ENCODE measurements around the gene ABCC8. TPM values are rescaled to one million over a fixed set of nuclear protein-coding genes. Genes with fewer than 3 reads are reported as not detected.

Gene ABCC8
- total and polyA plus RNA-seq, 4 experiments from 2014 or later: not detected

DNA sequence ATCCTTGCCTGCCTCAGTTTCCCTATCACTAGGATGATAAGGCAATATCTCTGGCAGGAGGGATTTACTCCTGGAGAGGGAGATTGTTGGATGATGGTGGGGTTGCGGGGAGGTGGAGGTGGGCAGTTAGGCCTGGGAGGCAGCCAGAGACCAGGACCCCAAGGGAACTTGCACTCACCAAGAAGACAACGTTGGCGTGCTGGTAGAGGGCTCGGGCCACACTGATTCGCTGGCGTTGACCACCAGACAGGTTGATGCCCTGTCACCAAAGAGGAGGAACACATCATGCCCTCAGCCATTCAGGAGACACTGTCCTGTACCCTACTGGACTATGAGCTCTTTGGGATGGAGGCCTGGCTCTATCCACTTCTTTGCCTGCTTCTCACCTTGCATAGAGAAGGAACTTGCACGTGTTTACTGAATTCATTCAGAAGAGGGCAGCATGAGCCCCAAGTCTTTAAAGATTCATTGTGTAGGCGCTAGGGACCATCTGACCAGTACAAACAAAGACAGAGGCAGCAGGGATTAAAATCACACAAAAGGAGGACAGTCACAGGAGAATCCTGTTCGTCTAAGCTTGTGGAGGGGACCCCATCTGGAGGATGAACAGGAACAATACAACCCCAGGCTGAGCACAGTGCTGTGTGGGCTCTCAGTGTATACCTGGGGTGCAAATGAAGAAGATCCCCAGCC is 64.0 kb downstream of the ABCC8 start:
- no peaks in the 10 kb centered on the region for H3K9me3 Mint-ChIP-seq

DNA sequence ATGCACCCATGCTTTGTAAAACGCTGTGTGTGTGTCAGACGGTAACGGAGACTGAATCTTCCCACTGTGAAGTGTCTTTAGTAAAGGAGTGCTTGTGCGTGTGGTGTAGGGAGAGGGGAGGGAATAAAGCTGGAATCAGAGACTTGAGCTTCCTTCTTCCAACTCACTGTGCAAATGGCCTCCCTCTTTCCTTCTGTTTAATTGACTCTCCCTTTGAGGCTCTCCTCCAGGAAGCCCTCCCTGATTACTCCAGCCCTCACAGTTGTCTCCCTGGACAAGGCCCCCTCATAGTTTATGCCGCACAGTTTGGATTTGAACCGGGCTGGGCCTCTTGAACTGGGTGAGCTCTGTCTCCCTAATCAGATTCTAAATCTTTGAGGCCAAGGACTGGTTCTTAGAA is 65.2 kb downstream of the ABCC8 start:
- Mint-ChIP-seq H3K4me1 (peaks cover 0 to 1% (median 0%) of the 10 kb centered on the region in 4 donors), H3K4me3 (no peak overlapping the region), H3K9me3 (no peaks in the 10 kb centered on the region), H3K27ac (no peak overlapping the region), H3K36me3 (no peaks in the 10 kb centered on the region), H3K27me3 (peaks cover 2 to 10% of the 10 kb centered on the region in 2 donors)
- Histone ChIP-seq H3K27me3 (ENCODE audit: insufficient read depth, low read length) (peaks cover 9% of the 10 kb centered on the region), H3K27ac (ENCODE audit: low read depth, low read length) (no peak overlapping the region), H3K36me3 (ENCODE audit: insufficient read depth, low read length) (no peaks in the 10 kb centered on the region), H3K9me3 (ENCODE audit: control insufficient read depth in 1 of 2, low read length in 2 of 2) (no peaks in the 10 kb centered on the region), H3K4me3 (ENCODE audit: low read length in 2 of 2) (no peak overlapping the region), H3K4me1 (ENCODE audit: insufficient read depth, low read length) (no peaks in the 10 kb centered on the region)
- DNase-seq: no peak
- ChIA-PET POLR2A (ENCODE audit: partially characterized antibody) (no interaction called here), CTCF (ENCODE audit: partially characterized antibody) (interaction anchor here (0.7 kb wide), 1 partner anchor 43 kb away, joined by 4 read pairs; no protein-coding TSS in a partner anchor)
- intact Hi-C loops (cut with micrococcal nuclease): no loop called here

More for the DNA sequence above, 64.0 kb downstream of the ABCC8 start:
- no peak overlapping the region for H3K27ac ChIP-seq (ENCODE audit: low read depth, low read length)
- H3K27me3 ChIP-seq (ENCODE audit: insufficient read depth, low read length): peaks cover 9% of the 10 kb centered on the region
- ChIA-PET CTCF (ENCODE audit: partially characterized antibody) (no interaction called here), POLR2A (ENCODE audit: partially characterized antibody) (no interaction called here)
- Mint-ChIP-seq H3K4me1 (peaks cover 0 to 1% (median 0%) of the 10 kb centered on the region in 4 donors), H3K4me3 (no peak overlapping the region), H3K27me3 (peaks cover 4 to 15% of the 10 kb centered on the region in 2 donors), H3K27ac (no peak overlapping the region), H3K36me3 (no peaks in the 10 kb centered on the region)
- H3K36me3 ChIP-seq (ENCODE audit: insufficient read depth, low read length): no peaks in the 10 kb centered on the region
- no peaks in the 10 kb centered on the region for H3K9me3 ChIP-seq (ENCODE audit: control insufficient read depth in 1 of 2, low read length in 2 of 2)
- H3K4me1 ChIP-seq (ENCODE audit: insufficient read depth, low read length): no peaks in the 10 kb centered on the region
- no peak overlapping the region for H3K4me3 ChIP-seq (ENCODE audit: low read length in 2 of 2)
- intact Hi-C loops (cut with micrococcal nuclease): no loop called here
- no peak for DNase-seq

DNA sequence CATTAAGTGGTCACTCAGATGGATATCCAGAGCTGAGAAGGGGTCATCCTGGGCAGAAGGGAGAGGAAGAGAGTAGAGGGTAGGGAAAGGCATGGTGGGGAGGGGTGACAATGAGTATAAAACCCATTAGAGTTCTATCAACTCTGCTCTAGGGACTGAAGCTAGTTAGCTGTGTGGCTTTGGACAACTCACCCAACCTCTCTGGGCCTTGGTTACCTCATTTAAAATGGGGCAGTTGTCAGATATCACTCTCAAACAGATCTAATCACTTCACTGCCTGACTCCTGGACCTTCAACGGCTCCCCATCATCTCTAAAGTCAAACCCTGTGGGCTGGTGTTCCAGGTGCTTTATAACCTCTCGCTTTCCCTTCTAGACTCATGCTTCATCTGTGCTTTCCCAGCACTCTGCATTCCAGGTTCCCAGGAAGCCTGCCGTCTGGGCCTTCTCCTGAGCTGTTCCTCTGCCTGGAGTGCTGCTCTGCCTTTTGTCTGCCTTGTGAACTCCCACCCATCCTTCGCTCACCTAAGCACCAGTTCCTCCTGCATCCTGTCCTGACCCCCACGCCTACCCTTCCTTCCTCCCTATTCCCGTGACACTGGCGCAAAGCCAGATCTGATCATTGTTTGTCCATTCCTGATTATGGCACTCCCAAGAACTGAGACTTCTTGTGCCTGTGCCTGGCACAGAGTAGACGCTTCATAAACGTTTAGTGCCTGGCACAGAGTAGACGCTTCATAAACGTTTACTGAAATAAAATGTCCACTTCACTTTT is 65.9 kb downstream of the ABCC8 start:
- H3K4me3 ChIP-seq (ENCODE audit: low read length in 2 of 2): no peak overlapping the region
- no peaks in the 10 kb centered on the region for H3K9me3 Mint-ChIP-seq
- no peaks in the 10 kb centered on the region for H3K9me3 ChIP-seq (ENCODE audit: control insufficient read depth in 1 of 2, low read length in 2 of 2)
- H3K27me3 Mint-ChIP-seq: peaks cover 0 to 10% of the 10 kb centered on the region in 2 donors
- no peak overlapping the region for H3K27ac ChIP-seq (ENCODE audit: low read depth, low read length)
- ChIA-PET POLR2A (ENCODE audit: partially characterized antibody) (no interaction called here), CTCF (ENCODE audit: partially characterized antibody) (interaction anchor here (0.6 kb wide), 1 partner anchor 26 kb away, joined by 3 read pairs; no protein-coding TSS in a partner anchor)
- intact Hi-C loops (cut with micrococcal nuclease): no loop called here
- no peak overlapping the region for H3K27ac Mint-ChIP-seq
- no peaks in the 10 kb centered on the region for H3K36me3 ChIP-seq (ENCODE audit: insufficient read depth, low read length)
- H3K36me3 Mint-ChIP-seq: no peaks in the 10 kb centered on the region
- no peak overlapping the region for H3K4me3 Mint-ChIP-seq
- peaks cover 0 to 1% (median 0%) of the 10 kb centered on the region in 4 donors for H3K4me1 Mint-ChIP-seq
- no peaks in the 10 kb centered on the region for H3K4me1 ChIP-seq (ENCODE audit: insufficient read depth, low read length)
- peaks cover 7% of the 10 kb centered on the region for H3K27me3 ChIP-seq (ENCODE audit: insufficient read depth, low read length)
- DNase-seq: no peak

DNA sequence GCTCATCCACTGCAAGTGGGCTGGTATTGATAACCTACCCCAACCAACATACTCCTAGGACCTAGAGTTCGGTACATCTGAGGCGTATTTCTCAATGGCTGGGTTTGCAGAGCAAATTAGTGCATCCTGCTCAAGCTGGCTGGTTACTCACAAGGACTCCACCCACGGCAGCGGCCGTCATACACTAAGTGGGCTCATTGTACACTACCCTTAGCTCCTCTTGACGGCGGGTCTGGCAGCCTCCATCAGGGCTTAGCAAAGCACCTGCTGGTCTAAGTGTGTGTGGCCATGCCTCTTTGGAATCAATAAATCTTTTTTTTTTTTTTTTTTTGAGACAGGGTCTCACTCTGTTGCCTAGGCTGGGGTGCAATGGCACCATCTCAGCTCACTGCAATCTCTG is 68.0 kb downstream of the ABCC8 start:
- no peak overlapping the region for H3K27ac ChIP-seq (ENCODE audit: low read depth, low read length)
- Mint-ChIP-seq H3K4me3 (no peak overlapping the region), H3K27ac (no peak overlapping the region), H3K27me3 (peaks cover 0 to 5% of the 10 kb centered on the region in 2 donors), H3K9me3 (no peaks in the 10 kb centered on the region), H3K4me1 (no peaks in the 10 kb centered on the region), H3K36me3 (no peaks in the 10 kb centered on the region)
- no peaks in the 10 kb centered on the region for H3K4me1 ChIP-seq (ENCODE audit: insufficient read depth, low read length)
- no peaks in the 10 kb centered on the region for H3K9me3 ChIP-seq (ENCODE audit: control insufficient read depth in 1 of 2, low read length in 2 of 2)
- POLR2A ChIA-PET (ENCODE audit: partially characterized antibody): no interaction called here
- H3K27me3 ChIP-seq (ENCODE audit: insufficient read depth, low read length): no peaks in the 10 kb centered on the region
- CTCF ChIA-PET (ENCODE audit: partially characterized antibody): interaction anchor here (0.7 to 1.0 kb wide), 3 partner anchors 22 to 98 kb away, joined by 3 read pairs; no protein-coding TSS in a partner anchor
- no peak overlapping the region for H3K4me3 ChIP-seq (ENCODE audit: low read length in 2 of 2)
- no peaks in the 10 kb centered on the region for H3K36me3 ChIP-seq (ENCODE audit: insufficient read depth, low read length)
- intact Hi-C loops (cut with micrococcal nuclease): no loop called here
- no peak for DNase-seq

DNA sequence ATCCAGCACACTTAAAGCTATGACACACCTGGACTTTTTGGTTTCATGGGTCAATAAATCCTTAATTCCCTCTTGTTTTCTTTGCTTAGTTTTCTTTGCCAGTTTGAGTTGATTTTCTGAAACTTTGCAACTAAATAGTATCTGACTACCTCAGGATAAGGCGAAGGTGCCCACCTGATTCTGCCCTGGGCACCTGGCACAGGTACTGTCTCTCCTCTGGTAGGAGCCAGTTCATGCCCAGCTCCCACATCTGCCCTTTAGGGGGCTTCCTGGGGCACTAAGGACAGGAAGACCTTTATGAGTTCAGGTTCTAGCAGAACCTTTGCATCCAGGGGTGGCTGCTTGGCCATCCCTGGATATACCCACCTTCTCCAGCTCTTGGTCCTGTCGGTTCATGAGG is 68.6 kb downstream of the ABCC8 start:
- no peaks in the 10 kb centered on the region for H3K4me1 ChIP-seq (ENCODE audit: insufficient read depth, low read length)
- H3K27me3 ChIP-seq (ENCODE audit: insufficient read depth, low read length): no peaks in the 10 kb centered on the region
- Mint-ChIP-seq H3K4me3 (no peak overlapping the region), H3K9me3 (no peaks in the 10 kb centered on the region), H3K36me3 (no peaks in the 10 kb centered on the region), H3K27me3 (peaks cover 0 to 2% of the 10 kb centered on the region in 2 donors), H3K4me1 (no peaks in the 10 kb centered on the region), H3K27ac (no peak overlapping the region)
- no peaks in the 10 kb centered on the region for H3K9me3 ChIP-seq (ENCODE audit: control insufficient read depth in 1 of 2, low read length in 2 of 2)
- CTCF ChIA-PET (ENCODE audit: partially characterized antibody): interaction anchor here (0.8 to 1.0 kb wide), 2 partner anchors 21 to 24 kb away, joined by 3 read pairs; no protein-coding TSS in a partner anchor
- H3K27ac ChIP-seq (ENCODE audit: low read depth, low read length): no peak overlapping the region
- H3K4me3 ChIP-seq (ENCODE audit: low read length in 2 of 2): no peak overlapping the region
- no peaks in the 10 kb centered on the region for H3K36me3 ChIP-seq (ENCODE audit: insufficient read depth, low read length)
- intact Hi-C loops (cut with micrococcal nuclease): no loop called here
- DNase-seq: no peak
- POLR2A ChIA-PET (ENCODE audit: partially characterized antibody): no interaction called here

DNA sequence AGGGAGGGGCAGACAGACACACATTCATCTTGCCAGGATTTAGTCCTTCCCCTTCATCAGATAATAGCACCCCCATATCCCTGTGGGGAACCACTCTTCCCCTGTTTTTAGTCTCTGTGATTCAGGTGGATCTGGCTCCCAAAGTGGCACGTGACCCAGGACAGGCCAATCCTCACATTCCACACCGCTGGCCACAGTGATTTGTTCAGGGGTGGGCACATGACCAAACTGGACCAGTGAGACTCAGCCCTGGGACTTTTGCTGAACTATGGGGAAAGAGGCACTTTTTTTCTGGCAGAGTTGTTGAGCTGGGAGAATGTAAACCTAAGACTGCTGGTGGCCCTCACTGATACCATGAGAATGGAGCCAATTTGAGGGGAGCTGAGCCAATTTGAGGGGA is 69.1 kb downstream of the ABCC8 start:
- ChIA-PET CTCF (ENCODE audit: partially characterized antibody) (no interaction called here), POLR2A (ENCODE audit: partially characterized antibody) (no interaction called here)
- no peak overlapping the region for H3K4me3 ChIP-seq (ENCODE audit: low read length in 2 of 2)
- no peaks in the 10 kb centered on the region for H3K36me3 ChIP-seq (ENCODE audit: insufficient read depth, low read length)
- no peak for DNase-seq
- Mint-ChIP-seq H3K36me3 (no peaks in the 10 kb centered on the region), H3K4me1 (no peaks in the 10 kb centered on the region), H3K27me3 (peaks cover 0 to 2% of the 10 kb centered on the region in 2 donors), H3K27ac (no peak overlapping the region), H3K9me3 (no peaks in the 10 kb centered on the region), H3K4me3 (no peak overlapping the region)
- H3K27me3 ChIP-seq (ENCODE audit: insufficient read depth, low read length): no peaks in the 10 kb centered on the region
- no peak overlapping the region for H3K27ac ChIP-seq (ENCODE audit: low read depth, low read length)
- H3K4me1 ChIP-seq (ENCODE audit: insufficient read depth, low read length): no peaks in the 10 kb centered on the region
- intact Hi-C loops (cut with micrococcal nuclease): no loop called here
- H3K9me3 ChIP-seq (ENCODE audit: control insufficient read depth in 1 of 2, low read length in 2 of 2): no peaks in the 10 kb centered on the region

DNA sequence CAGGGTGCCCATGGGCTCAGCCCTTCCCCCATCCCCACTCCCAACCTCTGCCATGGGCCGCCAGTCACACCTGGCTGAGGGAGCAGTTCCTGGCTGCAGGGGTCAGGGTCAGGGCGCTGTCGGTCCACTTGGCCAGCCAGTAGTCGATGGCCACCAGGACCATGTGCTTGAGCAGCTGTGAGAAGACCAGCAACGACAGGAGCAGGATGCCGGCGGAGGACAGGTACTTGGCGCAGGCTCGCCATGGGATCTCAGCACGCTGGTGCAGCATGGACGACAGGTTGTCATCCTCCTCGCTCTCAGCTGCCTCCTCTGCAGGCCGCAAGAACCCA is 69.9 kb downstream of the ABCC8 start:
- Histone ChIP-seq H3K4me3 (ENCODE audit: low read length in 2 of 2) (no peak overlapping the region), H3K27me3 (ENCODE audit: insufficient read depth, low read length) (no peaks in the 10 kb centered on the region), H3K27ac (ENCODE audit: low read depth, low read length) (no peak overlapping the region), H3K9me3 (ENCODE audit: control insufficient read depth in 1 of 2, low read length in 2 of 2) (no peaks in the 10 kb centered on the region), H3K4me1 (ENCODE audit: insufficient read depth, low read length) (no peaks in the 10 kb centered on the region), H3K36me3 (ENCODE audit: insufficient read depth, low read length) (no peaks in the 10 kb centered on the region)
- Mint-ChIP-seq H3K36me3 (no peaks in the 10 kb centered on the region), H3K9me3 (no peaks in the 10 kb centered on the region), H3K27ac (no peak overlapping the region), H3K4me3 (no peak overlapping the region), H3K27me3 (peaks cover 0 to 2% of the 10 kb centered on the region in 2 donors), H3K4me1 (no peaks in the 10 kb centered on the region)
- no peak for DNase-seq
- ChIA-PET CTCF (ENCODE audit: partially characterized antibody) (no interaction called here), POLR2A (ENCODE audit: partially characterized antibody) (no interaction called here)
- intact Hi-C loops (cut with micrococcal nuclease): no loop called here
